Hepatocyte (in vitro differentiated cells): ENCODE results near the gene RNF213.

Source experiments
- EZH2 ChIP-seq: fragments of 200-600 bp; sonication (generic); IDR thresholded peaks from 2 replicates; pipeline ENCODE4 v1.6.1; 2016; ENCODE audit warnings: antibody characterized with exemption, mild to moderate bottlenecking, borderline replicate concordance
- EZH2phosphoT487 ChIP-seq: fragments of 200-600 bp; sonication (generic); IDR thresholded peaks from one replicate; pipeline ENCODE4 v1.6.1; 2018; ENCODE audit warnings: antibody characterized with exemption, mild to moderate bottlenecking, low read depth, moderate library complexity; ENCODE audit not compliant: unreplicated experiment, severe bottlenecking
- TF ChIP-seq, protein P1 (sequence below): fragments of 200-600 bp; sonication (generic); IDR thresholded peaks from 2 replicates; pipeline ENCODE4 v1.5.1; 2016; ENCODE audit warnings: antibody characterized with exemption, mild to moderate bottlenecking; ENCODE audit not compliant: poor library complexity

GRCh38 chr17:80212109-80212508, 48.5 kb upstream of the RNF213 start:
- TF ChIP-seq, protein P1, sequence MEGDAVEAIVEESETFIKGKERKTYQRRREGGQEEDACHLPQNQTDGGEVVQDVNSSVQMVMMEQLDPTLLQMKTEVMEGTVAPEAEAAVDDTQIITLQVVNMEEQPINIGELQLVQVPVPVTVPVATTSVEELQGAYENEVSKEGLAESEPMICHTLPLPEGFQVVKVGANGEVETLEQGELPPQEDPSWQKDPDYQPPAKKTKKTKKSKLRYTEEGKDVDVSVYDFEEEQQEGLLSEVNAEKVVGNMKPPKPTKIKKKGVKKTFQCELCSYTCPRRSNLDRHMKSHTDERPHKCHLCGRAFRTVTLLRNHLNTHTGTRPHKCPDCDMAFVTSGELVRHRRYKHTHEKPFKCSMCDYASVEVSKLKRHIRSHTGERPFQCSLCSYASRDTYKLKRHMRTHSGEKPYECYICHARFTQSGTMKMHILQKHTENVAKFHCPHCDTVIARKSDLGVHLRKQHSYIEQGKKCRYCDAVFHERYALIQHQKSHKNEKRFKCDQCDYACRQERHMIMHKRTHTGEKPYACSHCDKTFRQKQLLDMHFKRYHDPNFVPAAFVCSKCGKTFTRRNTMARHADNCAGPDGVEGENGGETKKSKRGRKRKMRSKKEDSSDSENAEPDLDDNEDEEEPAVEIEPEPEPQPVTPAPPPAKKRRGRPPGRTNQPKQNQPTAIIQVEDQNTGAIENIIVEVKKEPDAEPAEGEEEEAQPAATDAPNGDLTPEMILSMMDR: no peak
- no peak for TF ChIP-seq EZH2
- TF ChIP-seq EZH2phosphoT487: no peak
